GM12878 (cell line): ENCODE data around the gene MSI2. TPM values are rescaled to one million over a fixed set of nuclear protein-coding genes. Genes with fewer than 3 reads are reported as not detected.

ENCODE experiments used
- ATAC-seq: fragments of 200-7000 bp; cut with Tn5 transposase; 3 replicates; pipeline ENCODE4 v1.9.1; 2020; ENCODE audit warnings: mild to moderate bottlenecking, moderate library complexity
- BruUV-seq: library from RNA; stranded (reverse); fragments of 400-500 nt; replicated peaks from 2 replicates; lab custom pipeline; 2021; lab: Mats Ljungman, UMichigan
- CTCF ChIA-PET: fragments of 300-600 bp; sonication (Branson Sonifier 250); formaldehyde crosslinking; extraction: SDS; loops from one replicate; lab custom pipeline; 2021; ENCODE audit warnings: inconsistent platforms; lab: Yijun Ruan, JAX
- POLR2A ChIA-PET: fragments of 350-600 bp; formaldehyde crosslinking; extraction: SDS; loops from one replicate; lab custom pipeline; 2021; ENCODE audit warnings: inconsistent platforms; lab: Charles Lee
- RAD21 ChIA-PET: fragments of 300-600 bp; sonication (Branson Sonifier 250); formaldehyde crosslinking; loops from one replicate; lab custom pipeline; 2023; ENCODE audit warnings: antibody characterized with exemption; ENCODE audit not compliant: unreplicated experiment; lab: Charles Lee
- SMC1A ChIA-PET: fragments of 300-600 bp; sonication (Branson Sonifier 250); formaldehyde crosslinking; loops from one replicate; lab custom pipeline; 2023; ENCODE audit not compliant: unreplicated experiment, uncharacterized antibody; lab: Charles Lee
- DNase-seq: peaks from one replicate; pipeline ENCODE4 v3.0.0-alpha.2; 2011; ENCODE audit warnings: low read depth, low spot score
- FAIRE-seq: peaks from 3 replicates; lab custom pipeline; 2011; peaks lifted over from hg19 to GRCh38; lab: Jason Lieb, UNC
- H2AFZ ChIP-seq: 2 replicates; pipeline ENCODE4 v1.6.0; 2011; ENCODE audit warnings: low read depth, low read length, control low read depth; ENCODE audit not compliant: control insufficient read depth
- H3K27ac ChIP-seq: 2 replicates; pipeline ENCODE4 v1.5.1; 2011; ENCODE audit warnings: control low read depth; ENCODE audit not compliant: control insufficient read depth, insufficient read depth
- H3K27me3 ChIP-seq, 2 experiments: replicated peaks in 1 of 2; 2 replicates each; pipeline versions ENCODE4 v1.6.0 to v1.6.1; 2011; ENCODE audit warnings: low read length in 1 of 2; ENCODE audit not compliant: control insufficient read depth in 2 of 2, insufficient read depth in 2 of 2
- H3K36me3 ChIP-seq, 2 experiments: 2 replicates each; pipeline ENCODE4 v1.5.1; 2011; ENCODE audit warnings: low read length in 1 of 2; ENCODE audit not compliant: control insufficient read depth in 2 of 2, insufficient read depth in 2 of 2
- H3K4me1 ChIP-seq: 2 replicates; pipeline ENCODE4 v1.6.1; 2011; ENCODE audit warnings: mild to moderate bottlenecking, low read length, moderate library complexity, mixed read lengths; ENCODE audit not compliant: control insufficient read depth, insufficient read depth
- H3K4me2 ChIP-seq: 2 replicates; pipeline ENCODE4 v1.6.0; 2011; ENCODE audit warnings: control low read depth; ENCODE audit not compliant: control insufficient read depth, insufficient read depth
- H3K4me3 ChIP-seq: fragments of 200-600 bp; sonication (generic); 2 replicates; pipeline ENCODE4 v1.5.1; 2016
- H3K79me2 ChIP-seq: 2 replicates; pipeline ENCODE4 v1.6.0; 2011; ENCODE audit warnings: low read length; ENCODE audit not compliant: control insufficient read depth, insufficient read depth
- H3K9ac ChIP-seq: 2 replicates; pipeline ENCODE4 v1.8.0; 2011; ENCODE audit warnings: low read length, control low read depth, mixed read lengths; ENCODE audit not compliant: control insufficient read depth, insufficient read depth
- H3K9me3 ChIP-seq: replicated peaks from 3 replicates; pipeline ENCODE4 v1.5.1; 2011; ENCODE audit warnings: mild to moderate bottlenecking, low read length; ENCODE audit not compliant: control insufficient read depth, insufficient read depth
- H4K20me1 ChIP-seq: 2 replicates; pipeline ENCODE4 v1.6.0; 2011; ENCODE audit not compliant: control insufficient read depth, insufficient read depth
- ATF3 ChIP-seq: IDR thresholded peaks from 2 replicates; pipeline ENCODE4 v1.6.1; 2011; ENCODE audit warnings: low read depth, mild to moderate bottlenecking, low read length, moderate library complexity, borderline replicate concordance; ENCODE audit errors: extremely low read depth
- ATF7 ChIP-seq: fragments of 450-650 bp; IDR thresholded peaks from 2 replicates; pipeline ENCODE4 v1.6.1; 2016; ENCODE audit warnings: low read depth, mild to moderate bottlenecking
- BCL11A ChIP-seq: IDR thresholded peaks from 2 replicates; pipeline ENCODE4 v1.6.1; 2011; ENCODE audit warnings: low read depth, low read length
- IKZF2 ChIP-seq, 2 experiments: fragments of 450-650 bp; IDR thresholded peaks; 2 replicates each; pipeline ENCODE4 v1.6.1; 2017; ENCODE audit warnings: mild to moderate bottlenecking in 2 of 2, moderate library complexity in 2 of 2
- MXI1 ChIP-seq: fragments of 150-350 bp; IDR thresholded peaks from 2 replicates; pipeline ENCODE4 v1.6.1; 2011; ENCODE audit warnings: low read depth, mild to moderate bottlenecking, inconsistent platforms, low read length, improper control_type of control experiment
- MYC ChIP-seq: IDR thresholded peaks from 2 replicates; pipeline ENCODE4 v1.6.1; 2011; ENCODE audit warnings: mild to moderate bottlenecking, low read length, moderate library complexity, inconsistent platforms; ENCODE audit not compliant: insufficient read depth, insufficient replicate concordance, insufficient read length, severe bottlenecking
- NR2C1 ChIP-seq: fragments of 450-650 bp; IDR thresholded peaks from 2 replicates; pipeline ENCODE4 v1.6.1; 2017; ENCODE audit warnings: antibody characterized with exemption, mild to moderate bottlenecking, moderate library complexity
- NR2C2 ChIP-seq: IDR thresholded peaks from 2 replicates; pipeline ENCODE4 v1.6.1; 2011; ENCODE audit warnings: borderline replicate concordance, low read depth; ENCODE audit not compliant: control insufficient read depth, insufficient read length
- SMAD1 ChIP-seq: fragments of 450-650 bp; IDR thresholded peaks from 2 replicates; pipeline ENCODE4 v1.6.1; 2018; ENCODE audit warnings: mild to moderate bottlenecking, low read depth; ENCODE audit not compliant: partially characterized antibody
- YY1 ChIP-seq: IDR thresholded peaks from 2 replicates; pipeline ENCODE4 v1.6.1; 2011; ENCODE audit warnings: low read depth, mild to moderate bottlenecking, low read length
- ZNF217 ChIP-seq: fragments of 450-650 bp; IDR thresholded peaks from 2 replicates; pipeline ENCODE4 v1.6.1; 2017; ENCODE audit warnings: antibody characterized with exemption, mild to moderate bottlenecking
- WGBS: methylation state at CpG from one replicate; pipeline ENCODE4 v1.1.6; 2016; ENCODE audit warnings: low lambda C conversion rate; ENCODE audit not compliant: insufficient replicate concordance, insufficient coverage; ENCODE audit errors: missing lambda C conversion rate; 5-methylcytosine and 5-hydroxymethylcytosine counted together
- in situ Hi-C: fragments of 300-500 bp; cut with MboI; formaldehyde crosslinking; loops from 9 replicates; pipeline ENCODE4 v1.14.3; 2018; ENCODE audit warnings: mixed read lengths
- intact Hi-C: fragments of 100-400 bp; cut with micrococcal nuclease; formaldehyde crosslinking; loops from one replicate; pipeline ENCODE4 v1.14.2; 2022; ENCODE audit not compliant: unreplicated experiment
- polyA plus RNA-seq, 11 experiments: library from polyadenylated mRNA; depleted of rRNA in 4 of 11; unstranded in 6 of 11; stranded (reverse) in 5 of 11; fragments of >200 nt; fragmentation: Nextera tagmentation in 4 of 11; fragmentation: Illumina TruSeq in 1 of 11; extraction: Ambion mirVana in 4 of 11; extraction: Trizol in 1 of 11; gene quantifications; 1 replicate in 1 of 11; 2 replicates in 10 of 11; pipeline versions ENCODE4 v1.2.1 to v1.2.3, GENCODE V29; 2011 to 2016; ENCODE audit warnings: inconsistent platforms in 2 of 11, missing spikeins in 2 of 11, low read depth in 1 of 11
- total RNA-seq, 4 experiments: library from RNA; depleted of rRNA in 3 of 4; stranded (reverse); fragments of >200 nt in 3 of 4; fragmentation: Illumina TruSeq in 1 of 4; extraction: Trizol in 1 of 4; gene quantifications; 2 replicates each; pipeline versions ENCODE4 v1.2.1 to v1.2.3, GENCODE V29; 2013 to 2021
- TF ChIP-seq, protein P1 (sequence below): fragments of 450-650 bp; IDR thresholded peaks from 2 replicates; pipeline ENCODE4 v1.6.1; 2016; ENCODE audit warnings: mild to moderate bottlenecking

MSI2 gene
- total and polyA plus RNA-seq, 10 of the 15 experiments (the other 5 are each of a cell fraction or from before 2014, with no cell fraction given) = 6.1 to 76.1 (median 42.0) TPM

- Histone ChIP-seq H3K4me1 (peaks cover 60% of the 10 kb centered on the region), H3K27ac (peak overlapping the region; percentile 59), H4K20me1 (no peaks in the 10 kb centered on the region), H3K79me2 (peaks cover 34% of the 10 kb centered on the region), H2AFZ (no peak overlapping the region), H3K9ac (no peak overlapping the region), H3K9me3 (no peaks in the 10 kb centered on the region; the same call in 2 of the 3 replicates), H3K4me3 (no peak overlapping the region), H3K36me3 (peaks cover 2 to 3% of the 10 kb centered on the region in 2 experiments; a peak in 2 of 4 replicates), H3K27me3 (no peaks in the 10 kb centered on the region), H3K4me2 (peak overlapping the region; percentile 15; the same call in 1 of the 2 replicates)
- 85% methylated on average over 6 of the region's 6 CpGs for WGBS
- FAIRE-seq (no peak), ATAC-seq (no peak), DNase-seq (no peak)
- ChIA-PET CTCF (interaction anchor here (0.7 to 2.3 kb wide), 10 partner anchors 11 to 248 kb away, joined by 3 to 17 read pairs (median 4); no protein-coding TSS in a partner anchor), POLR2A (interaction anchor here (0.6 to 1.9 kb wide), 4 partner anchors 18 to 77 kb away, joined by 3 to 7 read pairs (median 3); no protein-coding TSS in a partner anchor), SMC1A (interaction anchor here (0.6 to 7.9 kb wide), 12 partner anchors 11 to 180 kb away, joined by 3 to 53 read pairs (median 4); no protein-coding TSS in a partner anchor), RAD21 (interaction anchor here (0.7 to 2.3 kb wide), 7 partner anchors 17 to 180 kb away, joined by 3 to 16 read pairs (median 4); no protein-coding TSS in a partner anchor)
- intact Hi-C loops (loop anchor here (5.0 kb wide), 1 partner anchor 66 kb away; no protein-coding TSS in a partner anchor), in situ Hi-C loops (no loop called here)
- BruUV-seq = no TSS peak
- TF ChIP-seq SMAD1 = no peak
Measured at GRCh38 chr17:57423541-57423940, 167.2 kb downstream of the MSI2 start.

DNA sequence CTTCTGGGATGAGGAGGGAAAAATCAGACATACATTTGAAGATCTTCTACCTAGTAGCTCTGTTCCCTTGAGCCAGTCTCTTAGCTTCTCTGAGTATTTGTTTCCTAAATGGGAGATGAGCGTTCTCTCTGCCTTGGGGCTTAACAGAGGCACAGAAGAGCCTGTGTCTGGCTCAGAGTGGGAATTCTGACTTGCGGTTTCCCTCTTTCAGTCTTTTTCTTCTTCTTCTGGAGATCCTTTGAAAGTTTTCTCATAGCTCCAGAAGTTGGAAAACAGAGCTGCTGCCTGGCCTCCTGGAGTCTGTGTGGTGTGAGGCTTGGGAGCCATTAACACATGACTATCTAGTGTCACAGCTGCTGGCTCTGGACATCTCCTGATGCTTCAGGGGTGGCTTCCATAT is 167.9 kb downstream of the MSI2 start:
- H3K9ac ChIP-seq = no peak overlapping the region
- ChIA-PET SMC1A (interaction anchor here (0.8 to 7.9 kb wide), 11 partner anchors 11 to 181 kb away, joined by 3 to 53 read pairs (median 3); no protein-coding TSS in a partner anchor), RAD21 (interaction anchor here (0.7 to 2.3 kb wide), 6 partner anchors 17 to 181 kb away, joined by 3 to 16 read pairs (median 4); no protein-coding TSS in a partner anchor), CTCF (interaction anchor here (0.7 to 2.3 kb wide), 7 partner anchors 11 to 248 kb away, joined by 3 to 17 read pairs (median 5); no protein-coding TSS in a partner anchor), POLR2A (interaction anchor here (1.2 to 1.9 kb wide), 3 partner anchors 17 to 62 kb away, joined by 3 to 7 read pairs (median 3); no protein-coding TSS in a partner anchor)
- DNase-seq (no peak), FAIRE-seq (no peak), ATAC-seq (no peak)
- H2AFZ ChIP-seq = no peak overlapping the region
- in situ Hi-C loops = no loop called here
- H3K79me2 ChIP-seq = peaks cover 36% of the 10 kb centered on the region
- intact Hi-C loops = loop anchor here (5.0 kb wide), 1 partner anchor 67 kb away; no protein-coding TSS in a partner anchor
- 0 out of 2 replicates have a peak overlapping the region, but pooled peaks have one; percentile 11 for H3K4me2 ChIP-seq
- no peaks in the 10 kb centered on the region for H3K27me3 ChIP-seq
- no TSS peak for BruUV-seq
- no peaks in the 10 kb centered on the region; the same call in 2 of the 3 replicates for H3K9me3 ChIP-seq
- peaks cover 53% of the 10 kb centered on the region for H3K4me1 ChIP-seq
- H3K36me3 ChIP-seq = peaks cover 2 to 3% of the 10 kb centered on the region in 2 experiments; a peak in 3 of 4 replicates
- H3K4me3 ChIP-seq = no peak overlapping the region
- 88% methylated on average over 2 of the region's 2 CpGs for WGBS
- 0 out of 2 replicates have a peak overlapping the region, but pooled peaks have one; percentile 20 for H3K27ac ChIP-seq
- no peaks in the 10 kb centered on the region for H4K20me1 ChIP-seq
- TF ChIP-seq MXI1 (no peak), ZNF217 (no peak), NR2C2 (no peak), MYC (no peak), IKZF2 (IDR thresholded peaks at IDR 0.05) (no peak), ATF7 (no peak), BCL11A (no peak), YY1 (no peak), NR2C1 (no peak), ATF3 (no peak)
- TF ChIP-seq, protein P1, sequence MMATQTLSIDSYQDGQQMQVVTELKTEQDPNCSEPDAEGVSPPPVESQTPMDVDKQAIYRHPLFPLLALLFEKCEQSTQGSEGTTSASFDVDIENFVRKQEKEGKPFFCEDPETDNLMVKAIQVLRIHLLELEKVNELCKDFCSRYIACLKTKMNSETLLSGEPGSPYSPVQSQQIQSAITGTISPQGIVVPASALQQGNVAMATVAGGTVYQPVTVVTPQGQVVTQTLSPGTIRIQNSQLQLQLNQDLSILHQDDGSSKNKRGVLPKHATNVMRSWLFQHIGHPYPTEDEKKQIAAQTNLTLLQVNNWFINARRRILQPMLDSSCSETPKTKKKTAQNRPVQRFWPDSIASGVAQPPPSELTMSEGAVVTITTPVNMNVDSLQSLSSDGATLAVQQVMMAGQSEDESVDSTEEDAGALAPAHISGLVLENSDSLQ = no peak
